Muscle layer of colon (tissue), 2 donors: Measurements from ENCODE around the gene FAM43B.

ENCODE experiments used
- H3K27ac ChIP-seq: one replicate; pipeline ENCODE4 v1.7.0; 2013; ENCODE audit warnings: low read depth, mild to moderate bottlenecking, low read length, moderate library complexity
- H3K27me3 ChIP-seq, 2 donors: one replicate each; pipeline ENCODE4 v1.7.0; 2013; ENCODE audit warnings: low read length in 2 of 2, mild to moderate bottlenecking in 2 of 2; ENCODE audit not compliant: insufficient read depth in 2 of 2, control insufficient read depth in 1 of 2
- H3K36me3 ChIP-seq: one replicate; pipeline ENCODE4 v1.7.0; 2013; ENCODE audit warnings: mild to moderate bottlenecking, low read length; ENCODE audit not compliant: insufficient read depth
- H3K4me1 ChIP-seq: one replicate; pipeline ENCODE4 v1.7.0; 2013; ENCODE audit warnings: mild to moderate bottlenecking, low read length; ENCODE audit not compliant: insufficient read depth
- H3K4me3 ChIP-seq, 2 donors: one replicate each; pipeline ENCODE4 v1.7.0; 2013; ENCODE audit warnings: low read length in 2 of 2, low read depth in 1 of 2, mild to moderate bottlenecking in 1 of 2, moderate library complexity in 1 of 2
- H3K9ac ChIP-seq: one replicate; pipeline ENCODE4 v1.7.0; 2013; ENCODE audit warnings: low read length
- H3K9me3 ChIP-seq: one replicate; pipeline ENCODE4 v1.7.0; 2013; ENCODE audit warnings: mild to moderate bottlenecking, low read length
- donor health status: abdominal sarcoma.
- donor health status: Adenocarcinoma of cecum.

FAM43B gene

GRCh38 chr1:20601129-20601825, 48.9 kb downstream of the FAM43B start:
- Histone ChIP-seq H3K36me3 (no peaks in the 10 kb centered on the region), H3K9ac (no peak overlapping the region), H3K27ac (no peak overlapping the region), H3K9me3 (no peaks in the 10 kb centered on the region), H3K4me1 (no peaks in the 10 kb centered on the region), H3K27me3 (no peaks in the 10 kb centered on the region), H3K4me3 (no peak overlapping the region)

DNA sequence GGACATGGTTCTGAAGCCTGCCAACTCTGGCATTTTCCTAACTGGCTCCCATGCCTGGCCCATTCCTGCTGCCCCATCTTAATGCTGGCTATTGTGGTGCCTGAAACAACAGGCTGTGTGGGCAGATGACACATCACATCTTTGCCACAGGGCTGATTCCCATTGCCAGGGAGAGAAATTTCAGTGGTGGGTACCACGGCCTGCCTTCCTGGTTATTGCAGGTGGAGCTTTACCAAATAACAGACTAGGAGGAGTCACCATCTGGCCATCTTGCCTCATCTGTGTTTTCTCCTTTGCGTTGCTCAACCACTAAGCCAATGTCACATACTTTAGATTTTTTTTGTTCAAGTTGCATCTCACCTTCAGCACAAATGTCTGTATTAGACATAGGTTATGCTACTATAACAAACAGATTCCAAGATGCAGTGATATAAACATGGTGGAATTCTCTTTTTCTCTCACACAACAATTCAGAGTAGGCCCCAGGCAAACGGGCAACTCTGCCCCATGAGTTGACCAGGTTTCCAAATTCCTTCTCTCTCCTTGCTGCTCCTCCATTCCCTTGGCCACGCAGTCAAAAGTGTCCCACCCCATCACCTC, 50.6 kb downstream of the FAM43B start:
- no peak overlapping the region for H3K9ac ChIP-seq
- H3K4me1 ChIP-seq: no peaks in the 10 kb centered on the region
- H3K27me3 ChIP-seq: no peaks in the 10 kb centered on the region
- H3K27ac ChIP-seq: no peak overlapping the region
- no peak overlapping the region for H3K4me3 ChIP-seq
- no peaks in the 10 kb centered on the region for H3K36me3 ChIP-seq
- H3K9me3 ChIP-seq: no peaks in the 10 kb centered on the region

DNA sequence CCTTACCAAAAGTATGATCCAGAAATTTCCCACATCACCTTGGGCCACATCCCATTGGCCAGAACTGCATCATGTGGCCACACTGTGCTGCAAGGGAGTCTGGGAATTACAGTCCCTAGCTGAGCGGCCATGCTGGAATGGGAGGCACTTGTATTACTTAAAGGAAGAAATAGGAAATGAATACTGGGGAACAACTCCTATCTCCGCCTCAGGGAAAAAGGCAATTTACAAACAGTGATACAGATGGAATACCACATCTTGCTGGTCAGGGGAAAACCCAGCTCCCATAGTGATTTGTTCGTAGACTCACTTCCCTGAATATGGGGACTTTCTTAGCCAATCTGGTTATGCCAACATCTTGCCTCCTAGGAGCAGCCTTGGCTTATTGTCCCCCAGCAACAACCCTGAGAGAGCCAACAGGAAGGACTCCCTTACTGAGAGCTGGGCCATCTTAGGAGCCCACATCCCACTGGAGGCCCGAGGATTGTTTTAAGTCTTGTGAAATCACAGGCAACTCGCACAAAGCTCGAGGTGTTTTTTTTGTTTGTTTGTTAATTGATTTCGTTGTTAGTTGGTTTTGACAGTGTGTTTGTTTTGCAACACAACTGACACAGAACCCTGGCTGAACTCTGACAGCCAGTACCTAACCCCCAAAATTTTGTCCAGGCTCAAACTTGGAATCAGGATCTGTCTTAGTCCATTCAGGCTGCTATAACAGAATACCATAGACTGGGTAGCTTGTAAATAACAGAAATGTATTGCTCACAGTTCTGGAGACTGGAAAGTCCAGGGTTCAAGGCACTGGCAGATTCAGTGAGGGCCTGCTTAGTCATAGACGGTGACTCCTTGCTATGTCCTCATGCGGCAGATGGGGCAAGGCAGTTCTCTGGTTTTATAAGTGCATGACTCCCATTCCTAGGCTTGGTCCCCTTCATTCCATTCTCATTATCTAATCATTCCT, 51.4 kb downstream of the FAM43B start:
- Histone ChIP-seq H3K9me3 (no peaks in the 10 kb centered on the region), H3K27me3 (no peaks in the 10 kb centered on the region), H3K4me1 (no peaks in the 10 kb centered on the region), H3K27ac (no peak overlapping the region), H3K4me3 (no peak overlapping the region), H3K9ac (no peak overlapping the region), H3K36me3 (no peaks in the 10 kb centered on the region)
